Omental fat pad (tissue), 4 donors: ENCODE results near the gene PPP2R2C. TPM values are rescaled to one million over a fixed set of nuclear protein-coding genes. Genes with fewer than 3 reads are reported as not detected.

ENCODE experiments used
- ATAC-seq: fragments of 150-250 bp; one replicate; pipeline ENCODE4 v1.9.1; 2016; ENCODE audit warnings: mild to moderate bottlenecking, moderate library complexity; ENCODE audit not compliant: low FRiP score
- DNase-seq: peaks from one replicate; pipeline ENCODE4 v3.0.0-alpha.2; 2019; ENCODE audit warnings: low spot score
- total RNA-seq, 4 donors: library from RNA; depleted of rRNA; stranded (reverse); fragments of >200 nt; gene quantifications; one replicate each; pipeline ENCODE4 v1.1.0, GENCODE V29; 2016
- TF ChIP-seq, protein P1 (sequence below), 3 donors: fragments of 450-650 bp; IDR thresholded peaks; one replicate each; pipeline ENCODE4 v1.5.1; 2016 to 2017; ENCODE audit warnings: antibody characterized with exemption in 3 of 3, mild to moderate bottlenecking in 3 of 3, moderate library complexity in 2 of 3

Gene PPP2R2C
- total RNA-seq, 4 donors from 2014 or later = 0.38 to 1.7 (median 0.68) TPM

DNA sequence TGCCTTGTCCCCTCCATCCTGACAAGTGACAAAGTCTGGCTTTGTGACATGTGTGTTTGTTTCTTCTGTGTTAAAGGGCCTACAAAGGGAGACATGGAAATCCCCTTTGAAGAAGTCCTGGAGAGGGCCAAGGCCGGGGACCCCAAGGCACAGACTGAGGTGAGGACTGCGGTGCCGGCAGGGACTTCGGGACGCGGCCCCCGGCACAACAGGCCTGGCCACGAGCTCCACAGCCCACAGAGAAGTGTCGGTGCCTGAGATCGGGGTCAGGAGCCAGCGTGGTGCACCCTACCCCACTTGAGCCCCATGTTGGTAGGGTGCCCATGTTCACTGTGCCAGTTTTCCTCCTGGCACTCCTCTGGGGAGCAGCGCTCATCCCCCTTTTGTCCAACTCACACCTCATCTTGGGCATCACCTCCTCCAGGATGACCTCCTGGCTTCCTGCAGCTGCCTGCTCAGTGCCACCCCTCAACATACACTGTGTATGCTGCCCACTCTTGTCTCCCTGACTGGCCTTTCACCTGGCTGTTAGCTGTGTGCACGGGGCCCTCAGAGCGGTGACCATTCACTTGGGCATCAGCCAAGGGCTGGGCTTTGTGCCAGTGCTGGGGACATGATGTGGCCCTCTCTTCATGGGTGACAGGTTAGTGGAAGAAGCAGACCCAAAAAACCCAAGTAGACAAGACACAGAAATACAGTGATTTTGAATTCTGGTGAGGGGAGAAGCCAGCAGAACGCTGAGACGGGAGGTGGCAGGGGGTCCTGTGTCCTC, 185.2 kb downstream of the PPP2R2C start:
- ATAC-seq = no peak

DNA sequence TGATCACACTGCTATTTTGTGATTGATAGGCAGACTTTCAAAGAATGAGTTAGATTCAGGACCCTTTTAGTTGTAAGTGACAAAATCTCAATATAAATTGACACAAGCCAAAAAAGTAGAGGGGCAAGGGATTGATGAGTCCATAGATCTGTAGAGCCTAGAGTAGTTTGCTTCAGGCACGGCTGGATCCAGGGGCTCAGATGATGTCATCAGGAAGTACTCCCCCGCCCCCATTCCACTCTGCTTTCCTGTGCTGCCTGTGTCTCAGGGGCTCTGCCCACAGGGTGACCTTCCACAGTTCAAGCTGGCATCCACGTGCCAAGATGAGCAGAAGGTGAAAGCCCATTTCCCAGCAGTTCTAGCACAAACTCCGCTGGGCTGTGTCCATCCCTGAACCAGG, 189.1 kb downstream of the PPP2R2C start:
- ATAC-seq = no peak
- no peak for DNase-seq
- TF ChIP-seq, protein P1, sequence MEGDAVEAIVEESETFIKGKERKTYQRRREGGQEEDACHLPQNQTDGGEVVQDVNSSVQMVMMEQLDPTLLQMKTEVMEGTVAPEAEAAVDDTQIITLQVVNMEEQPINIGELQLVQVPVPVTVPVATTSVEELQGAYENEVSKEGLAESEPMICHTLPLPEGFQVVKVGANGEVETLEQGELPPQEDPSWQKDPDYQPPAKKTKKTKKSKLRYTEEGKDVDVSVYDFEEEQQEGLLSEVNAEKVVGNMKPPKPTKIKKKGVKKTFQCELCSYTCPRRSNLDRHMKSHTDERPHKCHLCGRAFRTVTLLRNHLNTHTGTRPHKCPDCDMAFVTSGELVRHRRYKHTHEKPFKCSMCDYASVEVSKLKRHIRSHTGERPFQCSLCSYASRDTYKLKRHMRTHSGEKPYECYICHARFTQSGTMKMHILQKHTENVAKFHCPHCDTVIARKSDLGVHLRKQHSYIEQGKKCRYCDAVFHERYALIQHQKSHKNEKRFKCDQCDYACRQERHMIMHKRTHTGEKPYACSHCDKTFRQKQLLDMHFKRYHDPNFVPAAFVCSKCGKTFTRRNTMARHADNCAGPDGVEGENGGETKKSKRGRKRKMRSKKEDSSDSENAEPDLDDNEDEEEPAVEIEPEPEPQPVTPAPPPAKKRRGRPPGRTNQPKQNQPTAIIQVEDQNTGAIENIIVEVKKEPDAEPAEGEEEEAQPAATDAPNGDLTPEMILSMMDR (IDR thresholded peaks at IDR 0.05) = no peak

More for the DNA sequence above, 185.2 kb downstream of the PPP2R2C start:
- no peak for DNase-seq
- TF ChIP-seq, protein P1 (IDR thresholded peaks at IDR 0.05) = no peak

DNA sequence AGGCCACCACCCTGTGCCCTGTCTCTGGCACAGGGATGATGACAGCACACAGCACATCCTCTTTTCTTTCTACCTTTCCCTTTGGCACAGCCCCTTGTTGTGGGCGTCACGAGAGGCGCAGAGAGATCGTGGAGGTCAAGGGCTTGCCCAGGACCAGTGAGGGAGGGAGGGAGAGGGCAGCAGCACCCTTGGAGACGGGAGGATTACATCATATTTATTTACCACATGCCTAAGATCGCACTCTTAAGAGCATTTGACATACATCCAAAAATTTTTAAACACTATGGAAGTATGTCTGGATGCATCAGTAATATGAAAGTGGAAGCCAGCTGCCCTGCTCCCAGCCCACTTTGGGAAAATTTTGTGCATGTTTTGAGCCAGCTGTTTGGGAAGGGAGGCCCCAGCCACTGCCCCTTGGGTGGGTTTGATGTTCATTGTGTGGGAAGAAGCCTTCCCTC, 190.1 kb downstream of the PPP2R2C start:
- ATAC-seq = no peak
- DNase-seq = no peak
- TF ChIP-seq, protein P1 (IDR thresholded peaks at IDR 0.05) = no peak

DNA sequence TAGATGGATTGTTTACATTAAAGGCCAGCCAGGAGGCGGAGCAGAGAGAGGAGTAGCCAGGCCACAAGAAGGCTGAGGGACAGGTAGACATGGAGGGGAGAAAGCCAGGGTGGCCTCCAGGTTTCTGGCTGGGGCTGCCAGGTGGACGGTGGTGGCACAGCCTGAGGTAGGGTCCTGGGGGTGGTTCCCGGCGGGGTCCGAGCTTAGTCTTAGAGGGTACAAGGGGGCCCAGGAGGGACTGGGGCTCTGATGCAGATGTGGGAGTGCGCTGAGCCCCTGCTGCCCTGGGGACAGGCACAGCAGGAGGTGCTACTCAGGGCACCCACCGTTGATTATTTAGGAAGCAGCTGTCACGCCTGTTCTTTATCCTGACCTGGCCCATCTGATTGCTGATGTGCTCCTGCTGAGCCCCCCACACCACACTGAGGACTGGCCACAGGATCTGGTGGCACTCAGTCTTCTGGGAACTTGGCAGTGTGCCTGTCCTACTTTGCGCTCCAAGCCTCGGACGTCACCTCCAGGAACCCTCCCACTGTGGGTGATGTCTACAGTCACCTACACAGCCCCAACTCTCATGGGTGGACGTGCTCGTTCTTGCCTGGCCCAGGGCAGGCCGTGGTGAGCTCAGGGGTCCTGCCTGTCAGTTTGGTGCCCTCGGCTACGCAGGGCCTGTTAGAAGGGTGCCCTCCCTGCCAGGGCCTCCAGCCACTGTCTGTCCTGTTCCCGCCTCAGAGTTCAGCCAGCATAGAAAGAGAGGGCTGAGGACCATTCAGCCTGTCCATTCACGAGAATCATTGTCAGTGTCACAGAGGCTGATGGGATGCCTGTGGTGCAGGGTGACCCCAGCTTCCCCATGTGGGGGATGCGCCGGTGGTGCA, 190.7 kb downstream of the PPP2R2C start:
- no peak for ATAC-seq
- no peak for DNase-seq
- TF ChIP-seq, protein P1 (IDR thresholded peaks at IDR 0.05) = no peak

DNA sequence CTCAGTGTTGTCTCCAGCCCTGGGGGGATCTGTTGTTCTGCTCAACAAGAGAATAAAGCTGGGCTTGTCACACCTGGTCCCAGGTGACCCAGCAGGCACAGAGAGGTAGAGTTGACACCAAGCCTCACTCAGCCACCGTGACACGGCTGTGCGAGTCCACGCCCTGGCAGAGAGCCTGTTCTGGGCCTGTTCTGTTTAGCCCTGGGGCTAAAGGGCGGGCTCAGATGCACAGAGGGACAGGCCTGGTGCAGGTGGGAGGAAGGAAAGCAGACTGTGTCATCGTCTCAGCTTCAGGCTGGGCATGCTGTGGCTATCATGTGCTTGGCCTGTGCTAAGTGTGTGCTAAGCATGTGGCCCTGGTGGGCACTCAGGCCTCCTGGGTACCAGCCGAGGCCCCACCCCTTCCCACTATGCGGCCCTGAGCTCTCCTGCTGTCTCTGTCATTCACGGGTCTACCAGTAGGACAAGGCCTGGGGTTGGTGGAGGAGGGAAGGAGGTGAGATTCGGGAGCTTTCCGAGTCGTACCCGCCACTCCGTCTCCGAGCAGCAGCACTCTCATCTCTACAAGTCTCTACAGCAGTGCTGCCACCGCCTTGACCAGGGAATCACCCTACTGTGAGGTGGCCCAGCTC, 191.9 kb downstream of the PPP2R2C start:
- no peak for DNase-seq
- ATAC-seq = no peak
- TF ChIP-seq, protein P1 (IDR thresholded peaks at IDR 0.05) = no peak

DNA sequence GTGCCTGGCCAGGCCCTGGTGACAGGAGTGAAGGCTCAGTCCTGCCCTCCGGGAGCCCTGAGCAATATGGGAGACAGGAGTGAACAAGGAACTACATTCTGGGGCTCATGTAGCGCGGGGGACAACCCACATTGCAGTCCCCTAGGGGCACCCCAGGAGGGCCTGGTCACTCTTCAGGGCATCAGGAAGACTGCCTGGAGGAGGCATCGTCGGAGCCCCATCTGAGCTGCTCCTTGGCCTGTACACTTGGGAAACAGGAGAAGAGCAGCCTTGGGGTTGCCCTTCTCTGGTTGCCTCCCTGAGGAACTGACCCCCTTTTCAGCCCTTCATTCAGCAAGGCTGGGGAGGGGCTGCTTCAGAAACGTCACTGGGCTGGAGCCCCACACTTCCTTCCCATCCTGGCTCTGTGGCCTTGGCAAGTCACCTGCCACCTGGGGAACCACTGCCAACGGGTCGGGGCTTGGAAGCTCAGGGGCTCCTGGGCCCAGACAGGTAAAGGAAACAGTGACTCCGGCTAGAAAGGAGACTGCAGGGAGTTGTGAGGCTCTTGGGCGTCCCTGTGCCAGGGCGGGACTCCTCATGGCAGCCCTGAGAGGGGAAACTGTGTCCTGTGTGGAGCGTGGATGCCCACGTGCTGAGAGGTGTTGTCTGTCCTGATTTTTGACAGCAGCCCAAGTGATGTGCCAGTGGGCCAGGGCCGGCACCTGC, 192.7 kb downstream of the PPP2R2C start:
- TF ChIP-seq, protein P1 (IDR thresholded peaks at IDR 0.05) = no peak
- ATAC-seq = no peak

More for the DNA sequence above, 192.7 kb downstream of the PPP2R2C start:
- no peak for DNase-seq
